Endodermal cell (in vitro differentiated cells): Measurements from ENCODE around the gene TCF25. TPM values are rescaled to one million over a fixed set of nuclear protein-coding genes. Genes with fewer than 3 reads are reported as not detected.

Source experiments
- DNase-seq: peaks from one replicate; pipeline ENCODE4 v3.0.0-alpha.2; 2017
- H3K27ac ChIP-seq: 2 replicates; pipeline ENCODE4 v1.5.1; 2013; ENCODE audit warnings: mild to moderate bottlenecking, low read depth, low read length, moderate library complexity
- H3K27me3 ChIP-seq: 2 replicates; pipeline ENCODE4 v1.6.1; 2013; ENCODE audit warnings: mild to moderate bottlenecking, low read length, moderate library complexity; ENCODE audit not compliant: insufficient read depth, control insufficient read depth, poor library complexity, severe bottlenecking
- H3K36me3 ChIP-seq: 2 replicates; pipeline ENCODE4 v1.7.0; 2013; ENCODE audit warnings: mild to moderate bottlenecking, low read length, moderate library complexity; ENCODE audit not compliant: control insufficient read depth, insufficient read depth
- H3K4me1 ChIP-seq: one replicate; pipeline ENCODE4 v1.7.0; 2013; ENCODE audit warnings: low read length; ENCODE audit not compliant: control insufficient read depth, insufficient read depth
- H3K4me3 ChIP-seq: 2 replicates; pipeline ENCODE4 v1.5.1; 2013; ENCODE audit warnings: mild to moderate bottlenecking, low read length, moderate library complexity
- H3K9ac ChIP-seq: 2 replicates; pipeline ENCODE4 v1.6.1; 2013; ENCODE audit warnings: mild to moderate bottlenecking, low read length, moderate library complexity; ENCODE audit not compliant: poor library complexity, severe bottlenecking; ENCODE audit errors: extremely low read depth
- H3K9me3 ChIP-seq: 2 replicates; pipeline ENCODE4 v1.6.1; 2013; ENCODE audit warnings: mild to moderate bottlenecking, low read length, moderate library complexity; ENCODE audit not compliant: control insufficient read depth
- H3K27ac Mint-ChIP-seq: 2 replicates; pipeline ENCODE4 v1.8.0; 2020; ENCODE audit warnings: mixed read lengths
- H3K27me3 Mint-ChIP-seq: 2 replicates; pipeline ENCODE4 v1.8.0; 2021; ENCODE audit warnings: mild to moderate bottlenecking, mixed read lengths; ENCODE audit not compliant: insufficient read depth
- H3K36me3 Mint-ChIP-seq: 2 replicates; pipeline ENCODE4 v1.8.0; 2020; ENCODE audit warnings: low read depth, mixed read lengths
- H3K4me1 Mint-ChIP-seq: 2 replicates; pipeline ENCODE4 v1.8.0; 2020; ENCODE audit warnings: mixed read lengths
- H3K4me3 Mint-ChIP-seq: 2 replicates; pipeline ENCODE4 v1.8.0; 2020; ENCODE audit warnings: mild to moderate bottlenecking, moderate library complexity, mixed read lengths
- H3K9me3 Mint-ChIP-seq: 2 replicates; pipeline ENCODE4 v1.8.0; 2020; ENCODE audit warnings: mild to moderate bottlenecking, mixed read lengths
- WGBS, 2 experiments: methylation state at CpG; one replicate each; pipeline versions ENCODE4 v1.1.5 to v1.1.7; 2013; ENCODE audit warnings: missing lambda C conversion rate in 2 of 2, mixed read lengths in 1 of 2; ENCODE audit not compliant: insufficient coverage in 1 of 2, insufficient read length in 1 of 2; 5-methylcytosine and 5-hydroxymethylcytosine counted together
- total RNA-seq, 2 donors: library from RNA; stranded (reverse); fragmentation: NEBNext Ultra II Directional in 1 of 2; extraction: Animal tissue kit (Norgen Biotek cat#: 25700) in 1 of 2; gene quantifications; 2 replicates in 1 of 2; 3 replicates in 1 of 2; pipeline ENCODE4 v1.2.1, GENCODE V29; 2021
- TF ChIP-seq, protein P1 (sequence below): fragments of 200-600 bp; sonication (generic); conservative IDR thresholded peaks from 2 replicates; pipeline ENCODE4 v1.5.0; 2021; ENCODE audit warnings: antibody characterized with exemption, mild to moderate bottlenecking

TCF25 gene
- total RNA-seq, 2 donors from 2014 or later = 172 to 176 TPM

DNA sequence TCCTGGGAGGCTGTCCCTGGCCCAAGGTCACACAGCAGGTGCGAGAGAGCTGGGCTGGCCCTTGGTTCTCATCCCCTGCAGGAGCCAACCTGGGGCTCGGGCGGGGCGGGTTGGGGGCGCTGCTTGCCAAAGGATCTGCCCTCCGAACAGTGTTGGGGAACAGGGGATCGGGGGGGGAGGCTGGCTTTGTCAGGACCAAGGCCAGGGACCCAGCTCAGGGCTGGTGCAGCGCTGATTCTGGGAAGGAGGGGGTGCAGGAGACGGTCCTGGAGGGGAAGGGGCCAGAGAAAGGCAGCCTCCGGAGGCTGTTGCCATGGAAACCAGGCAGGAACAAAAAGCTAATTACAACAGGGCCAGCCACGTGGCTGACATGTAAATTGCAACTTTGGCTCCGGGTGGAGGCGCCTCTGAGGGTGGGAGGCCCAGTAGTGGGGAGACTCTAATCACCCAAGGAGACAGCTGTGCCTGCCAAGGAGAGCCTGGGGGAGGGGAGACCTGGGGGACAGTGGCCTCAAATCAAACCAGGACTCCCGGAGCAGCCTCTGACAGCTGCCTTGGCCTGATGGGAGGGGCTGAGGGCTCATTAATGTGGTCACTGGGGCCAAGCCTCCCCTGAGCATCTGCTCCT lies 51.0 kb downstream of the TCF25 start:
- peak overlapping the region; percentile 79 for H3K4me3 Mint-ChIP-seq

DNA sequence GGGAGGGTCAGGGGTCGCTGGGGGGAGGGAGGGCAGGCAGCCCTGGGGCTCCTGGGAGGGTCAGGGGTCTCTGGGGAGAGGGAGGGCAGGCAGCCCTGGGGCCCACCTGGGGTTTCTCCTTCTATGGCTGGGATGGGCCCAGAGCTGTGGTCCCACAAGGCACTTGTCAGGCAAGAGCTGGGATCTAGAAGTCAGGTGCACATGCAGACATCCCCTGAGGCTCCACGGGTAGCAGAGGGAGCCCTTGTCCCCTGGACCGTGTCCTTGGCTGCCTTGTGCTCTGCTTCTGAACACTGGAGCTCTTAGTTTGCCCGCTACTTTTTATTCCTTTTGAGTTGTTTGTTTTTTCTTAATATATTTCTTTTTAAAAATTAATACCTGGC lies 51.5 kb downstream of the TCF25 start:
- peaks cover 25% of the 10 kb centered on the region for H3K27me3 Mint-ChIP-seq
- peaks cover 15% of the 10 kb centered on the region for H3K36me3 Mint-ChIP-seq
- no peak overlapping the region for H3K27ac Mint-ChIP-seq
- DNase-seq = peak; percentile 66
- no peaks in the 10 kb centered on the region for H3K4me1 ChIP-seq
- H3K9ac ChIP-seq = no peak overlapping the region
- no peaks in the 10 kb centered on the region for H3K9me3 Mint-ChIP-seq
- H3K4me1 Mint-ChIP-seq = peaks cover 14% of the 10 kb centered on the region
- H3K36me3 ChIP-seq = peaks cover 22% of the 10 kb centered on the region
- H3K27ac ChIP-seq = peak overlapping the region; percentile 93
- no peaks in the 10 kb centered on the region for H3K27me3 ChIP-seq
- peak overlapping the region; percentile 79 for H3K4me3 Mint-ChIP-seq
- peak overlapping the region; percentile 84 for H3K4me3 ChIP-seq
- H3K9me3 ChIP-seq = no peaks in the 10 kb centered on the region
- 0 to 15% methylated on average over 2 to 3 of the region's 4 CpGs for whole genome bisulfite sequencing, 2 experiments
- TF ChIP-seq, protein P1, sequence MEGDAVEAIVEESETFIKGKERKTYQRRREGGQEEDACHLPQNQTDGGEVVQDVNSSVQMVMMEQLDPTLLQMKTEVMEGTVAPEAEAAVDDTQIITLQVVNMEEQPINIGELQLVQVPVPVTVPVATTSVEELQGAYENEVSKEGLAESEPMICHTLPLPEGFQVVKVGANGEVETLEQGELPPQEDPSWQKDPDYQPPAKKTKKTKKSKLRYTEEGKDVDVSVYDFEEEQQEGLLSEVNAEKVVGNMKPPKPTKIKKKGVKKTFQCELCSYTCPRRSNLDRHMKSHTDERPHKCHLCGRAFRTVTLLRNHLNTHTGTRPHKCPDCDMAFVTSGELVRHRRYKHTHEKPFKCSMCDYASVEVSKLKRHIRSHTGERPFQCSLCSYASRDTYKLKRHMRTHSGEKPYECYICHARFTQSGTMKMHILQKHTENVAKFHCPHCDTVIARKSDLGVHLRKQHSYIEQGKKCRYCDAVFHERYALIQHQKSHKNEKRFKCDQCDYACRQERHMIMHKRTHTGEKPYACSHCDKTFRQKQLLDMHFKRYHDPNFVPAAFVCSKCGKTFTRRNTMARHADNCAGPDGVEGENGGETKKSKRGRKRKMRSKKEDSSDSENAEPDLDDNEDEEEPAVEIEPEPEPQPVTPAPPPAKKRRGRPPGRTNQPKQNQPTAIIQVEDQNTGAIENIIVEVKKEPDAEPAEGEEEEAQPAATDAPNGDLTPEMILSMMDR = no peak

More for the DNA sequence above, 51.0 kb downstream of the TCF25 start:
- peak overlapping the region; percentile 93 for H3K27ac ChIP-seq
- H3K9me3 ChIP-seq = no peaks in the 10 kb centered on the region
- peaks cover 10% of the 10 kb centered on the region for H3K36me3 Mint-ChIP-seq
- no peaks in the 10 kb centered on the region for H3K4me1 ChIP-seq
- H3K27me3 ChIP-seq = no peaks in the 10 kb centered on the region
- peaks cover 14% of the 10 kb centered on the region for H3K4me1 Mint-ChIP-seq
- peak overlapping the region; percentile 84 for H3K4me3 ChIP-seq
- peak; percentile 91 for DNase-seq
- WGBS, 2 experiments = 3 to 4% methylated on average over 3 to 14 of the region's 14 CpGs
- H3K9me3 Mint-ChIP-seq = no peaks in the 10 kb centered on the region
- H3K36me3 ChIP-seq = peaks cover 17% of the 10 kb centered on the region
- H3K27me3 Mint-ChIP-seq = peaks cover 30% of the 10 kb centered on the region
- TF ChIP-seq, protein P1 = no peak
- peak overlapping the region; percentile 69 for H3K9ac ChIP-seq
- no peak overlapping the region for H3K27ac Mint-ChIP-seq

DNA sequence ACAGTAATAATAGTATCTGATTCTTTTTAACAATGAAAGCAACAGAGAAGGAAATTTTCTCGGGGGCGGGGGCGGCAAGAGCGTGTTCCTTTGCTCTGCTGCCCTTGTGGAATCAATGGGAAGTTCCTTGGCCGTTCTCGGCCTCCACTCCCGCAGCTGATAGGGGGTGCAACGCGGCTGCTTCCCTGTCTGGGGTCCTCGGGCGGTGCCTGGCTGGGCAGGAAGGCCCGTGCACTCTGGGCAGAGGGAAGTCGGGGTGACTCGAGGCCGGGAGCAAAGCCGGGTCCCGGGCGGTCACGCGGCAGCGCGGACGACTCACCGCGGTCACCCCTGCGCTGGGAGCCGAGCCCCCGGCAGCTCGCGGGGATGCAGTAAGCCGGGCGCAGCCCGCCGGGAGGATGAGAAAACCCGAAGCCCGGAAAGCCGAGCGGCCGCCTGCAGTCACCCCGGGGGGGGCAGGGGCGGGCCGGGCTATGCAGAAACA lies 52.2 kb downstream of the TCF25 start:
- H3K4me3 ChIP-seq = peak overlapping the region; percentile 84
- no peaks in the 10 kb centered on the region for H3K27me3 ChIP-seq
- no peak overlapping the region for H3K9ac ChIP-seq
- H3K36me3 ChIP-seq = peaks cover 24% of the 10 kb centered on the region
- peak overlapping the region; percentile 79 for H3K4me3 Mint-ChIP-seq
- TF ChIP-seq, protein P1 = peak; percentile 41
- no peaks in the 10 kb centered on the region for H3K9me3 Mint-ChIP-seq
- H3K27me3 Mint-ChIP-seq = peaks cover 21% of the 10 kb centered on the region
- H3K4me1 Mint-ChIP-seq = peaks cover 14% of the 10 kb centered on the region
- DNase-seq = no peak
- H3K27ac Mint-ChIP-seq = no peak overlapping the region
- H3K36me3 Mint-ChIP-seq = peaks cover 16% of the 10 kb centered on the region
- H3K4me1 ChIP-seq = no peaks in the 10 kb centered on the region
- no peaks in the 10 kb centered on the region for H3K9me3 ChIP-seq
- WGBS, 2 experiments = 3 to 5% methylated on average over 25 to 42 of the region's 42 CpGs
- H3K27ac ChIP-seq = peak overlapping the region; percentile 85
